Nephron progenitor cell (in vitro differentiated cells): ENCODE results near the gene MOK.

ENCODE experiments used
- DNase-seq: peaks from one replicate; pipeline ENCODE4 v3.0.0; 2021
- H3K27ac Mint-ChIP-seq: 2 replicates; pipeline ENCODE4 v1.8.0; 2021; ENCODE audit warnings: mild to moderate bottlenecking, moderate library complexity, mixed read lengths
- H3K27me3 Mint-ChIP-seq: 2 replicates; pipeline ENCODE4 v1.8.0; 2021; ENCODE audit warnings: mild to moderate bottlenecking, low read depth, mixed read lengths; ENCODE audit not compliant: poor library complexity
- H3K36me3 Mint-ChIP-seq: 2 replicates; pipeline ENCODE4 v1.8.0; 2021; ENCODE audit warnings: low read depth, mixed read lengths
- H3K4me1 Mint-ChIP-seq: 2 replicates; pipeline ENCODE4 v1.8.0; 2021; ENCODE audit warnings: mixed read lengths
- H3K4me3 Mint-ChIP-seq: 2 replicates; pipeline ENCODE4 v1.8.0; 2021; ENCODE audit warnings: mild to moderate bottlenecking, moderate library complexity, mixed read lengths
- H3K9me3 Mint-ChIP-seq: 2 replicates; pipeline ENCODE4 v1.8.0; 2021; ENCODE audit warnings: mild to moderate bottlenecking, moderate library complexity, mixed read lengths
- TF ChIP-seq, protein P1 (sequence below): fragments of 200-600 bp; sonication (generic); IDR thresholded peaks from 2 replicates; pipeline ENCODE4 v1.5.0; 2021; ENCODE audit warnings: antibody characterized with exemption

The MOK gene

DNA sequence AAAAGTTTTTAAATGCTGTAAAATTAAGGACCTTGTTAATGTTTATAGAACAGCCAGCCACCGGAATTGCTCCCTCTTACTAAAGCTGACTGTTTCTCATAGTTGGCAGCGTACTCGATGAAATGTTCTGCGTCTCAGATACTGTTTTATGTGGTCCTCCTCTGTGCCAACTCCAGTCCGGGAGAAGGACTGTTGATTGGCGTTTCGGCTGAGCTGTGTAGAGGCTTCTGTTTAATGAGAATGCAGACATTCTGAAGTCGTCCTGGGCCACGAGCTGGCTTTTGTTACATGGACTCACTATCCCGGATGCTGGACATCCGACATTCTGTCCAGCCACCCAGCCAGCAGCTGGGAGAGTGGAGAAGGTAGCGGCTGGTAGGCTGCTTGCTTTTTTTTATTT lies 89.9 kb downstream of the MOK start:
- no peak for DNase-seq
- TF ChIP-seq, protein P1, sequence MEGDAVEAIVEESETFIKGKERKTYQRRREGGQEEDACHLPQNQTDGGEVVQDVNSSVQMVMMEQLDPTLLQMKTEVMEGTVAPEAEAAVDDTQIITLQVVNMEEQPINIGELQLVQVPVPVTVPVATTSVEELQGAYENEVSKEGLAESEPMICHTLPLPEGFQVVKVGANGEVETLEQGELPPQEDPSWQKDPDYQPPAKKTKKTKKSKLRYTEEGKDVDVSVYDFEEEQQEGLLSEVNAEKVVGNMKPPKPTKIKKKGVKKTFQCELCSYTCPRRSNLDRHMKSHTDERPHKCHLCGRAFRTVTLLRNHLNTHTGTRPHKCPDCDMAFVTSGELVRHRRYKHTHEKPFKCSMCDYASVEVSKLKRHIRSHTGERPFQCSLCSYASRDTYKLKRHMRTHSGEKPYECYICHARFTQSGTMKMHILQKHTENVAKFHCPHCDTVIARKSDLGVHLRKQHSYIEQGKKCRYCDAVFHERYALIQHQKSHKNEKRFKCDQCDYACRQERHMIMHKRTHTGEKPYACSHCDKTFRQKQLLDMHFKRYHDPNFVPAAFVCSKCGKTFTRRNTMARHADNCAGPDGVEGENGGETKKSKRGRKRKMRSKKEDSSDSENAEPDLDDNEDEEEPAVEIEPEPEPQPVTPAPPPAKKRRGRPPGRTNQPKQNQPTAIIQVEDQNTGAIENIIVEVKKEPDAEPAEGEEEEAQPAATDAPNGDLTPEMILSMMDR: no peak

DNA sequence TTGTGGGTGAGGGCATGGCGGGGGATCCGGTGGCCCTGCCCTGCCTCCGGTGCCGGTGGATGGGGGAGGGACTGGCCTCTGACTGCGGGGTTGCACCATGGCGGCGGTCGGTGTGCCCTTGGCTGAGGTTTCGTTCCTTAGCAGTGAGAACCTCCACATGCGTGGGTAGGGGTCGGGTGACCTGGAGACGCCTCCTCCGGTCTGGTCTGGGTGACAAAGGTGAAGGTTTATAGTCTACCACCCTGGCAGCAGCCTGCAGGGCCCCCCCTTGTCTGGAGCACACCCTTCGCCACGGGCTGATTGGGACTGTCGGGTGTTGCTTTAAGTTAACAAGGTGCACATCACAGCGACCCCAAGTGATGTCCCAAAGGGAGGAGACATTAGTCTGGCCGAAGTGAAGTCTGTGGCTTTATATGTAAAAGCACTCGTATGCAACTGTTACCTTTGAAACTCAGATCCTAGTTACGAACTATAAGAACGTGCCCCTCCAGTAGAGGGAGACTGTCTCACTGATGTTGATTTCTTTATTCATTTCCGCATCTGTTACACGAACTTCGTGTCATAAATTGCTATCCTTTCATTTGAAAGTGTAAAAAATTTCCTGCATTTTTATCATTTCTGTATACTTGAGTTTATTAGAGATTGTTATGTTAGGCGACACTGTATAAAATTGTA lies 90.8 kb downstream of the MOK start:
- TF ChIP-seq, protein P1: no peak
- H3K27me3 Mint-ChIP-seq: no peaks in the 10 kb centered on the region
- H3K4me1 Mint-ChIP-seq: peaks cover 83% of the 10 kb centered on the region
- DNase-seq: no peak
- H3K27ac Mint-ChIP-seq: peak overlapping the region; percentile 82
- H3K36me3 Mint-ChIP-seq: peaks cover 12% of the 10 kb centered on the region
- H3K9me3 Mint-ChIP-seq: no peaks in the 10 kb centered on the region
- H3K4me3 Mint-ChIP-seq: no peak overlapping the region

More for the DNA sequence above, 89.9 kb downstream of the MOK start:
- Mint-ChIP-seq H3K4me3 (no peak overlapping the region), H3K4me1 (peaks cover 74% of the 10 kb centered on the region), H3K27ac (peak overlapping the region; percentile 58), H3K36me3 (peaks cover 9% of the 10 kb centered on the region), H3K27me3 (no peaks in the 10 kb centered on the region), H3K9me3 (no peaks in the 10 kb centered on the region)

DNA sequence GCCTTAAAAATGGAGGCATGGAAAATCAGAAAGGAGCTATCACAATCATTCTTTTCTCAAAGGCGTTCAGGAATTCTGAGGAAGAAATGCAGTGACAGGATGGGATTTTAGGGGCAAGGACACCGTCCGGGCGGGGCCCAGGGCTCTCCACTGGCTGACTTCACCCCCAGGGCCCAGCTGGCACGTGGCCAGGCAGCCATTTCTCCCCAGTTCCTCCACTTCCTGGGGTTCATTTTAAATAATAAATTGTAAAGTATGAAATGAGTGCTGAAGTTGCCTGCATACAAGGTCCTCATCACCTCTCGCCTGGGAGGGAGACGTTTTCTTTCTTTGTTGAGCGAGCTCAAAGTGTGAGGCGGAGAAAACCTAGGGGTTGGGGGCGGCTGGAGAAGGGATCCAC lies 91.5 kb downstream of the MOK start:
- H3K9me3 Mint-ChIP-seq: no peaks in the 10 kb centered on the region
- H3K4me1 Mint-ChIP-seq: peaks cover 88% of the 10 kb centered on the region
- H3K36me3 Mint-ChIP-seq: peaks cover 19% of the 10 kb centered on the region
- DNase-seq: no peak
- H3K27ac Mint-ChIP-seq: peak overlapping the region; percentile 82
- no peaks in the 10 kb centered on the region for H3K27me3 Mint-ChIP-seq
- H3K4me3 Mint-ChIP-seq: no peak overlapping the region
- TF ChIP-seq, protein P1: no peak

DNA sequence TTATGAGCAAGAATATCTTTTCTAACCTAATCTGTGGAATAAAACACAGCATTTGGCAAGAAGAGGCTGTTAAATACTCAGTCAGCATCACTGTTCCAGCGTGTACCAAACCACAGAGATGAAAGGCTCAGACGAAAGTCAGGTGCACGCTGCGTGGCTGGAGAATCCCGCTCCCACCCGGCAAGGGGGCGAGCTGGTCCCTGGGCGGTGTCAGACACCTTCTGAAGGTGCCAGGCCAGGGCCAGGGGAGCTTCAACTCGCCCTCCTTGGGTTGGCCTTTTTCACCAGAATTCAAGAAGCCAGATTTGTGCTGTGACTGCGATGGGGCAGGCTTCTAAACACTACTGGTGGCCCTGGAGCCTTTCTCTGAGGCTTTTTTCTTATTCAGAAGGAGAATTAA lies 92.1 kb downstream of the MOK start:
- Mint-ChIP-seq H3K9me3 (no peaks in the 10 kb centered on the region), H3K27ac (no peak overlapping the region), H3K4me1 (peaks cover 83% of the 10 kb centered on the region), H3K4me3 (no peak overlapping the region), H3K27me3 (no peaks in the 10 kb centered on the region), H3K36me3 (peaks cover 20% of the 10 kb centered on the region)
- TF ChIP-seq, protein P1: no peak
- no peak for DNase-seq

DNA sequence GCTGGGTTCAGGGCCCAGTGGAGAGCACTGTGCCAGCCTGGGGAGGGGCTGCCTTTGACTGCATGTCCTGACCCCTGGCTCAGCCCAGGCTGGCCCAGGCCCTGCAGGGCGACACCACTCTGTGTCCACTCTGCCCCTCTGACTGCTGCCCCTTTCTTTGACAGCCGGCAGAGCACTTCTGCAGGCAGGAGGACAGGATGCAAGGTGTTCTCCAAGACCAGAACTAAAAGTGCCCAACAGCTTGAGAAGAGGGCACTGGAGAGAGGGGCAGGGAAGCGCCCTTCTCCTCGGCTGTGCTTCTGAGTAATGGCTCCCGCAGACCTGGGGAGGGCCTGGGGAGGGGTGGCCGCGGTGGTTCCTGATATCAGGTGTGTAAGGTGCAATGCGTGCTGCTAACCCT lies 92.6 kb downstream of the MOK start:
- H3K4me3 Mint-ChIP-seq: no peak overlapping the region
- no peaks in the 10 kb centered on the region for H3K9me3 Mint-ChIP-seq
- TF ChIP-seq, protein P1: no peak
- DNase-seq: no peak
- H3K4me1 Mint-ChIP-seq: peaks cover 80% of the 10 kb centered on the region
- H3K27me3 Mint-ChIP-seq: no peaks in the 10 kb centered on the region
- H3K36me3 Mint-ChIP-seq: peaks cover 25% of the 10 kb centered on the region
- H3K27ac Mint-ChIP-seq: no peak overlapping the region

DNA sequence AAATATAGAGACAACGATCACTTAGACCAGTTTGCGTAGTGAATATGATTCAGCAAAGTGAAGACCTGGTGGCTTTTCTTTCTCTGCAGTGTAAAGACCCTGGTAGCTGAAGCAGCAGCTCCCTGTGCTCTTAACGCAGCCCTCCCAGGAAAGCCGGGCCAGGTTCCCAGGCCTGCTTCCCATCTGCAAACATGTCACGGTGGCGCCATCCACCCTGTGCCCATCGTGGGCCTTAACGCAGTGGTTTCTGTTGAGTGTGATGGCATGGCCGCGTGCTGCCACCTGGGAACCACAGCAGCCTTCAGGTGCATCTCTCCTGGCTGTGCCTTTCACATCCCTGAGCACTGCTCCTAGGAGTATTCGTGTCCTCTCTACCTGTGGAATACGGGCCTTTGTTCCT lies 93.7 kb downstream of the MOK start:
- Mint-ChIP-seq H3K36me3 (peaks cover 31% of the 10 kb centered on the region), H3K27me3 (no peaks in the 10 kb centered on the region), H3K4me1 (peaks cover 86% of the 10 kb centered on the region), H3K9me3 (no peaks in the 10 kb centered on the region), H3K27ac (no peak overlapping the region), H3K4me3 (no peak overlapping the region)
- DNase-seq: no peak
- TF ChIP-seq, protein P1: no peak
